ENCODE measurements around the gene SLC5A10. TPM values are rescaled to one million over a fixed set of nuclear protein-coding genes. Genes with fewer than 3 reads are reported as not detected.
A peak's percentile ranks its signal among the peaks of the same experiment; 100 is the strongest.

The SLC5A10 gene
- total and polyA plus RNA-seq, 8 donors: 0.60 to 1.0 (median 0.77) TPM; not detected in 2

GRCh38 chr17:18987862-18988545 is 36.0 kb downstream of the SLC5A10 start:
- ATAC-seq: peak; percentile 78
- intact Hi-C loops (cut with DNase I): no loop called here
- no peak overlapping the region for H3K27ac ChIP-seq
- peaks cover 0 to 21% of the 10 kb centered on the region in 2 donors for H3K36me3 ChIP-seq
- no peaks in the 10 kb centered on the region for H3K27me3 ChIP-seq
- peak in 2 of 4 donors; percentile 52 to 74 for DNase-seq
- no peak overlapping the region for H3K4me3 ChIP-seq
- H3K9me3 ChIP-seq: no peaks in the 10 kb centered on the region
- TF ChIP-seq CTCF (IDR thresholded peaks at IDR 0.05): no peak
- peaks cover 0 to 10% of the 10 kb centered on the region in 2 donors for H3K4me1 ChIP-seq

GRCh38 chr17:18988546-18989173 is 36.7 kb downstream of the SLC5A10 start:
- ATAC-seq (no peak), DNase-seq (peak in 1 of 4 donors; percentile 67)
- H3K27me3 ChIP-seq: no peaks in the 10 kb centered on the region
- TF ChIP-seq CTCF (IDR thresholded peaks at IDR 0.05): no peak
- intact Hi-C loops (cut with DNase I): no loop called here
- peaks cover 0 to 16% of the 10 kb centered on the region in 2 donors for H3K4me1 ChIP-seq
- no peak overlapping the region for H3K4me3 ChIP-seq
- H3K27ac ChIP-seq: no peak overlapping the region
- peaks cover 0 to 21% of the 10 kb centered on the region in 2 donors for H3K36me3 ChIP-seq
- H3K9me3 ChIP-seq: no peaks in the 10 kb centered on the region

GRCh38 chr17:18990331-18990730 is 38.4 kb downstream of the SLC5A10 start:
- Histone ChIP-seq H3K4me3 (no peak overlapping the region), H3K36me3 (peaks cover 0 to 9% of the 10 kb centered on the region in 2 donors), H3K27me3 (no peaks in the 10 kb centered on the region), H3K4me1 (peaks cover 0 to 16% of the 10 kb centered on the region in 2 donors), H3K9me3 (peaks cover 0 to 5% of the 10 kb centered on the region in 2 donors), H3K27ac (no peak overlapping the region)
- TF ChIP-seq CTCF (IDR thresholded peaks at IDR 0.05): no peak
- DNase-seq: peak in 1 of 4 donors; percentile 54
- no peak for ATAC-seq
- intact Hi-C loops (cut with DNase I): no loop called here

- intact Hi-C loops (cut with DNase I): no loop called here
- ATAC-seq (no peak), DNase-seq (no peak)
- peaks cover 0 to 14% of the 10 kb centered on the region in 2 donors for H3K9me3 ChIP-seq
- H3K4me1 ChIP-seq: peaks cover 0 to 16% of the 10 kb centered on the region in 2 donors
- H3K36me3 ChIP-seq: peaks cover 0 to 3% of the 10 kb centered on the region in 2 donors
- no peak overlapping the region for H3K4me3 ChIP-seq
- TF ChIP-seq CTCF (IDR thresholded peaks at IDR 0.05): no peak
- H3K27me3 ChIP-seq: no peaks in the 10 kb centered on the region
- no peak overlapping the region for H3K27ac ChIP-seq
Measured at GRCh38 chr17:18991531-18992315, 39.8 kb downstream of the SLC5A10 start.

All from left lung (tissue), 10 donors.